GM18868 (cell line): ENCODE results near the gene CYP2W1.

Experiments
- ATAC-seq: cut with Tn5 transposase; IDR thresholded peaks from one replicate; pipeline ENCODE4 v1.9.1; 2021; ENCODE audit warnings: mild to moderate bottlenecking, moderate library complexity; ENCODE audit not compliant: unreplicated experiment

CYP2W1 gene

GRCh38 chr7:1011297-1012003, 28.5 kb downstream of the CYP2W1 start:
- ATAC-seq = no peak

GRCh38 chr7:1012004-1012715, 29.2 kb downstream of the CYP2W1 start:
- ATAC-seq = no peak

- no peak for ATAC-seq
Measured at GRCh38 chr7:1012716-1013095, 29.7 kb downstream of the CYP2W1 start.

DNA sequence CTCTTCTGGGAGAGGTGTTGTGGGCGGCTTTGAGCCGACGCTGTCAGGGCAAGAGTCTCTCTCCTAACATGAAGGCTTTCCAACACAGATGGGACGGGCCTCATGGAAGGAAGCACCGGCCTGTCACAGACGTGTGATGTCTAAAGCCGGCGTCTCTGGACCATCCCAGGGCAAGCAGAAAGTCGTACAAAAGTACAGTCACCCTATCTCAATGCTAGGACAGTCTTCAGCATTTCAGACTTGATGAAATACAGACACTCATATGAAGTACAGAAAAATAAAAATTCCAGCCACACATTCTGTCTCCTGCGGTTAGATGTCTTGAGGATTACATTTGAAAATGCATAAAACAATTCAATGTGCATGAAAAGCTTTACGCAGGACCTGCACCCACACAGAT, 30.6 kb downstream of the CYP2W1 start:
- ATAC-seq = no peak

DNA sequence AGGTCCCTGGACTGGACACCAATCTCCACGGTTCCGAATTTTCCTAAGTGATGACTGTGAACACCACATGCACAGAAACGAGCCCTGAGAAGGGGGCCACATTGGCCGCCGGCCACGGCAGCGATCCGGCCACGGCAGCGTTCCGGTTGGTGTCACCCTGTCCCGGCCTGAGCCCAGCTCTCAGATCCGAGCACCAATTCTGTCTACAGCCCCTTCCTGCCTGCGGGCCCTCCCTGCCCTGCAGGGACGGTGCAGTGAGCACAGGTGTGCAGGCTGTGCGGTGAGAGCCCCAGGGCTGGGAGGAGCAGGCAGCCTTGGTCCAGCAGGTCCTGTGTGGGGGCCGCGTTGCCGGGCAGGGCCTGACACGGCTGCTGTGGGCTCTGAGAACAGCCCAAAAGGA, 31.7 kb downstream of the CYP2W1 start:
- ATAC-seq = no peak

DNA sequence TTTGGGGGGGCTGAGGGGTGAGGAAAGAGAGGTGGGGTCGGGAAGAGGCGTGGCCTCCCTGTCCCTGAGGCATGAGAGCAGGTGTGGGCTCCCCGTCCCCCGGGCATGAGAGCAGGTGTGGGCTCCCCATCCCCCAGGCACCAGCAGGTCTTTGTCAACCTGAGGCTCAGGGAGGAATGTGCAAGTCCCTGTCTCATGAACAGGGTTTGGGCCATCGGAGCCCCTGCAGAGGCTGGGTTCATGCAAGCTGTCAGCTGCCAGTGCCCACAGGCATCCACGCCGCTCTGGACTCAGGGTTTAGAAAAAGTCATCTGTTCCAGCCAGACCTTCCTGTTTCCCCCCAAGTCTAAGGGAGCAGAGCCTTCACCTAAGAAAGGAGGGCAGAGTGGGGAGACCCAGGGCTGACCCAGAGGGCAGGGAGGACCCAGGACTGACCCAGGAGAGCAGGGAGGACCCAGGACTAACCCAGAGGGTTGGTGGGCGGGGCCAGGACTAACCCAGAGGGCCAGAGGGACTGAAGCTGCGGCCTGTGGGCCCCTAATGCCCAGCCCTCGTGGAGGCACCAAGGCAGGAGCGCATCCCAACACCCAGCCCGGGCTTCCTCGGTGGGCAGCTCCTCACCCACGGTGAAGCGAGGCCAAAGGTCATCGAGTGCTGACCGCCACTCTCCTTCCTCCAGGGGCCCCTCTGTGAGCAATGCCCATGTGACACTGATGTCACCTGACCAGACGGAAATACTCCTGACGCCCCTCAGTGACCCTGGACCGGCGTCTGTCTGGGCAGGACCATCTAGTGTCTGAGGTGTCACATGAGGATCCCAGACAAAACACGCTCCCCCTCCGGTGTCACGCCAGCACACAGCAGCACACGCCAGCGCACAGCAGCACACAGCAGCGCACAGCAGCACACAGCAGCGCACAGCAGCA, 32.5 kb downstream of the CYP2W1 start:
- no peak for ATAC-seq

DNA sequence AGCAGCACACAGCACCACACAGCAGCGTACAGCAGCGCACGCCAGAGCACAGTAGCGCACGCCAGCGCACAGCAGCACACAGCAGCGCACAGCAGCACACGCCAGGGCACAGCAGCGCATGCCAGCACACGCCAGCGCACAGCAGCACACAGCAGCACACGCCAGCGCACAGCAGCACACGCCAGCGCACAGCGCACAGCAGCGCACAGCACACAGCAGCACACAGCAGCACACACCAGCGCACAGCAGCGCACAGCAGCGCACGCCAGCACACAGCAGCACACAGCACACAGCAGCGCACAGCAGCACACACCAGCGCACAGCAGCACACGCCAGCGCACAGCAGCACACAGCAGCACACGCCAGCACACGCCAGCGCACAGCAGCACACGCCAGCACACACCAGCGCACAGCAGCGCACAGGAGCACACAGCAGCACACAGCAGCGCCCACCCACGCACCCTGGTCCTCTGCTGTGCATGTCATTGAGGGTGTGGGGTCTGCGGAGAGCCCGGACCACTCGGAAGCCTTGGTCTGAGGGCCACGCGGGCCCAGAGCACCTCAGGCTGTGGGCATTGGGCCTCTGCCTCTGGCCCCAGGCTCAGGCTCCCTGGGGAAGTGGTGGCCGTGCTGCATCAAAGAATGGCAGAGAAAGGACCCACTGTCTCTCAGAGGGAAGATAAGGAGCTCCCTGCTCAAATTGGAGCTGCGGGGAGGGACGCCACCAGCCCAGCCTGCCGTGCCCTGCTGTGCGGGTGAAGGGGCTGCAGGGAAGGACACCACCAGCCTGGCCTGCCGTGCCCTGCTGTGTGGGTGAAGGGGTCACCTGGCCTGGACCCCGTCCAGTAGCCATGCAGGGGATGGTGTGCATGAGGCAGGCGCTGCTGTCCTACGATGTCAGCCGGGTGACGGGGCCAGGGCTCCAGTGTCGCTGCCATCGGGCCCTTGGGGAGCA, 33.9 kb downstream of the CYP2W1 start:
- no peak for ATAC-seq

GRCh38 chr7:1017586-1018333, 34.8 kb downstream of the CYP2W1 start:
- no peak for ATAC-seq

- no peak for ATAC-seq
Measured at GRCh38 chr7:1018334-1018695, 35.3 kb downstream of the CYP2W1 start.

- no peak for ATAC-seq
Measured at GRCh38 chr7:1019255-1019785, 36.3 kb downstream of the CYP2W1 start.

GRCh38 chr7:1019789-1020610, 37.0 kb downstream of the CYP2W1 start:
- no peak for ATAC-seq

DNA sequence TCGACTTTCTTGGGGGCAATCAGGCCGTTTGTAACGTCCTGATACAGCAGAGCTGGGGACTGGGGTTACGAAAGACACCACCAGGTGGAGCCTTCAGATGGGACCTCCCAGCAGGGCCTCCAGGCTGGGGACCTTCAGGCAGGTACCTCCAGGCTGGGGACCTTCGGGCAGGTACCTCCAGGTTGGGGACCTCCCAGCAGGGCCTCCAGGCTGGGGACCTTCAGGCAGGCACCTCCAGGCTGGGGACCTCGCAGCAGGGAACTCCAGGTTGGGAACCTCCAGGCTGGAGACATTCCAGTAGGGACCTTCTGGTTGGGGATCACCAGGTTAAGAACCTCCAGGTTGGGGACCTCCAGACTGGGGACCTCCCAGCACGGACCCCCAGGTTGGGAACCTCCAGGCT, 37.9 kb downstream of the CYP2W1 start:
- no peak for ATAC-seq

- no peak for ATAC-seq
Measured at GRCh38 chr7:1021366-1021765, 38.4 kb downstream of the CYP2W1 start.

GRCh38 chr7:1021931-1022330, 39.0 kb downstream of the CYP2W1 start:
- no peak for ATAC-seq

- ATAC-seq = no peak
Measured at GRCh38 chr7:1022356-1022755, 39.4 kb downstream of the CYP2W1 start.

DNA sequence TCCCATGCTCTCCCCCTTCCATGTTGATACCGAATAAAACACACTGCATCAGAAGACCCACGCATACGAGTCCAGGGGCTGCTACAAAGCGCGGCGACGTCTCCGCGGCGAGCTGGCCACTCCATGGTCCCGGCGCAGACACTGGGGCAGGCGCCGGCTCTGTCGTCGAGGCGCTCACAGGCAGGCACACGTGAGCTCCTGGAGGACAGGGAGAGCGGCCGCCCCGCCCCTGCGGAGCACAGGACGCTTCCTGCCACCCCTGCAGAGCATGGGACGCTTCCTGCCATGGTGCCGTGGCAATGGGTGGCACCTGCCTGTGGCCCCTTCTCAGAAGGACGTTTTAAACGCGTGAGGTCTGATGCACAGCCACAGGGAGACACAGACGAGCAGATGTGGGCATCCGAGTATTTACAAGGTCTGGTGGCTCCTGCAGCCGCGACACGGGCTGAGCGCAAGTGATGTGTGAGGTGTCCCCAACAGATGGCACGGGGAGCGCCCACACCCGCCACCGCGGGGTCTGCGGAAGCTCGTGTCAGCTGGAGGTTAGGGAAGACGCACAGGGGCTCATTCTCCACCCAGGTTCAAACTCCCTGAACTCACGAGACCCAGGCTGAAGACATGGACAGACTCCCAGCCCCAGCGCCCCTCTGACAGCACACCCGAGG, 40.0 kb downstream of the CYP2W1 start:
- ATAC-seq = no peak

DNA sequence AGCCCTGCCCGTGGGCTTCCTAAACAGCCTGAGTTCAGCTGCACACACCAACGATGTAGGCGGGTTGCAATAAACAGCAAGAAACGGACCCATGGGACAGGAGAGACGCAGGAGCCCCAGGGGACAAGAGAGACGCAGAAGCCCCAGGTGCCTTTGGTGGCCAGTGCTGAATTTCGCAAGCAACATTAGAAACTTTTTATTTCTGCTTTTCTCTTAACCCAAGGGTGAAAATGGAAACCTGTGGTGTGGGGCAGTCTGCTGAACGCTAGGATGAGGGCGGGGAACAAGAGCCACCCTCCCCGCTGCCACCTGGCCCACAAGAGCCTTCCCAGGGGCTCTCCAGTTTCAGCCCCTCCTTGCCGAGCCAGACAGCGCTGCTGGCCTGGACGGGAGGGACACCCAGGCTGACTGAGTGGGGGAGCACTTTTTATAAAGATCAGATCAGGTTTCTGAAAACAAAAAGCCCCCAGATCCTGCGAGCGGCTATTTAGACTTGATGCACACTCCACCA, 41.4 kb downstream of the CYP2W1 start:
- peak; percentile 54 for ATAC-seq
